Measurements from ENCODE around the gene TCF4.

Gene TCF4

GRCh38 chr18:55264108-55264507 is 323.9 kb downstream of the TCF4 start:
- DNase-seq (ENCODE audit: low read depth), result no peak

GRCh38 chr18:55262021-55262560 is 325.9 kb downstream of the TCF4 start:
- H3K4me3 ChIP-seq (ENCODE audit: low read depth, low read length), result no peak overlapping the region
- DNase-seq (ENCODE audit: low read depth), result no peak

More at GRCh38 chr18:55264108-55264507, 323.9 kb downstream of the TCF4 start:
- H3K4me3 ChIP-seq (ENCODE audit: low read depth, low read length), result no peak overlapping the region

GRCh38 chr18:55261253-55261652 is 326.7 kb downstream of the TCF4 start:
- no peak overlapping the region for H3K4me3 ChIP-seq (ENCODE audit: low read depth, low read length)
- DNase-seq (ENCODE audit: low read depth), result no peak

GRCh38 chr18:55258088-55258487 is 329.9 kb downstream of the TCF4 start:
- no peak for DNase-seq (ENCODE audit: low read depth)
- no peak overlapping the region for H3K4me3 ChIP-seq (ENCODE audit: low read depth, low read length)

- H3K4me3 ChIP-seq (ENCODE audit: low read depth, low read length), result no peak overlapping the region
- no peak for DNase-seq (ENCODE audit: low read depth)
These were observed 331.1 kb downstream of the TCF4 start for GRCh38 chr18:55256929-55257289.

- no peak for DNase-seq (ENCODE audit: low read depth)
- no peak overlapping the region for H3K4me3 ChIP-seq (ENCODE audit: low read depth, low read length)
These were observed 331.6 kb downstream of the TCF4 start for GRCh38 chr18:55256226-55256928.

- DNase-seq (ENCODE audit: low read depth), result no peak
- H3K4me3 ChIP-seq (ENCODE audit: low read depth, low read length), result no peak overlapping the region
These were observed 334.2 kb downstream of the TCF4 start for GRCh38 chr18:55253814-55254213.

- no peak for DNase-seq (ENCODE audit: low read depth)
- H3K4me3 ChIP-seq (ENCODE audit: low read depth, low read length), result no peak overlapping the region
These were observed 335.1 kb downstream of the TCF4 start for GRCh38 chr18:55252901-55253300.

GRCh38 chr18:55252053-55252675 is 335.8 kb downstream of the TCF4 start:
- no peak for DNase-seq (ENCODE audit: low read depth)

GRCh38 chr18:55251254-55251971 is 336.6 kb downstream of the TCF4 start:
- peak overlapping the region; percentile 5 for H3K4me3 ChIP-seq (ENCODE audit: low read depth, low read length)
- DNase-seq (ENCODE audit: low read depth), result no peak

More at GRCh38 chr18:55252053-55252675, 335.8 kb downstream of the TCF4 start:
- H3K4me3 ChIP-seq (ENCODE audit: low read depth, low read length), result no peak overlapping the region

- no peak overlapping the region for H3K4me3 ChIP-seq (ENCODE audit: low read depth, low read length)
- DNase-seq (ENCODE audit: low read depth), result no peak
These were observed 337.2 kb downstream of the TCF4 start for GRCh38 chr18:55250768-55251173.

GRCh38 chr18:55249550-55249949 is 338.4 kb downstream of the TCF4 start:
- no peak for DNase-seq (ENCODE audit: low read depth)
- no peak overlapping the region for H3K4me3 ChIP-seq (ENCODE audit: low read depth, low read length)

GRCh38 chr18:55248495-55248894 is 339.5 kb downstream of the TCF4 start:
- H3K4me3 ChIP-seq (ENCODE audit: low read depth, low read length), result no peak overlapping the region
- DNase-seq (ENCODE audit: low read depth), result no peak

GRCh38 chr18:55247032-55247431 is 341.0 kb downstream of the TCF4 start:
- DNase-seq (ENCODE audit: low read depth), result no peak
- no peak overlapping the region for H3K4me3 ChIP-seq (ENCODE audit: low read depth, low read length)

GRCh38 chr18:55246278-55246677 is 341.7 kb downstream of the TCF4 start:
- H3K4me3 ChIP-seq (ENCODE audit: low read depth, low read length), result no peak overlapping the region
- no peak for DNase-seq (ENCODE audit: low read depth)

- no peak for DNase-seq (ENCODE audit: low read depth)
- no peak overlapping the region for H3K4me3 ChIP-seq (ENCODE audit: low read depth, low read length)
These were observed 342.8 kb downstream of the TCF4 start for GRCh38 chr18:55245211-55245614.

- DNase-seq (ENCODE audit: low read depth), result no peak
- no peak overlapping the region for H3K4me3 ChIP-seq (ENCODE audit: low read depth, low read length)
These were observed 343.4 kb downstream of the TCF4 start for GRCh38 chr18:55244546-55244945.

GRCh38 chr18:55243857-55244256 is 344.1 kb downstream of the TCF4 start:
- DNase-seq (ENCODE audit: low read depth), result peak; percentile 58

GRCh38 chr18:55243255-55243654 is 344.7 kb downstream of the TCF4 start:
- H3K4me3 ChIP-seq (ENCODE audit: low read depth, low read length), result no peak overlapping the region
- no peak for DNase-seq (ENCODE audit: low read depth)

More at GRCh38 chr18:55243857-55244256, 344.1 kb downstream of the TCF4 start:
- H3K4me3 ChIP-seq (ENCODE audit: low read depth, low read length), result no peak overlapping the region

- no peak overlapping the region for H3K4me3 ChIP-seq (ENCODE audit: low read depth, low read length)
- DNase-seq (ENCODE audit: low read depth), result no peak
These were observed 347.0 kb downstream of the TCF4 start for GRCh38 chr18:55240978-55241377.

All from skeletal muscle cell (primary cell).